Mesendoderm (in vitro differentiated cells): ENCODE measurements around the gene PEX19.
A peak's percentile ranks its signal among the peaks of the same experiment; 100 is the strongest.
"Not testable (repeated sequence)": the region's sequence is repeated elsewhere in the genome, so short reads cannot be mapped to it uniquely, and the experiment has no call there.

Experiments
- DNase-seq: peaks from one replicate; pipeline ENCODE4 v3.0.0; 2013
- H2AK5ac ChIP-seq: 2 replicates; pipeline ENCODE4 v1.6.1; 2013; ENCODE audit warnings: low read length, inconsistent platforms
- H2BK120ac ChIP-seq: 2 replicates; pipeline ENCODE4 v1.6.1; 2013; ENCODE audit warnings: low read depth, mild to moderate bottlenecking, low read length, moderate library complexity, mixed read lengths
- H2BK15ac ChIP-seq: replicated peaks from 2 replicates; pipeline ENCODE4 v1.6.1; 2013; ENCODE audit warnings: low read depth, mild to moderate bottlenecking, moderate library complexity
- H2BK5ac ChIP-seq: 2 replicates; pipeline ENCODE4 v1.6.1; 2013; ENCODE audit warnings: low read length, inconsistent platforms
- H3K18ac ChIP-seq: 2 replicates; pipeline ENCODE4 v1.6.1; 2013; ENCODE audit warnings: mild to moderate bottlenecking, low read length, mixed read lengths
- H3K23ac ChIP-seq: one replicate; pipeline ENCODE4 v1.6.1; 2013; ENCODE audit warnings: low read length
- H3K27ac ChIP-seq: 2 replicates; pipeline ENCODE4 v1.5.1; 2013; ENCODE audit warnings: low read depth, mild to moderate bottlenecking, inconsistent platforms, low read length, moderate library complexity
- H3K27me3 ChIP-seq: 2 replicates; pipeline ENCODE4 v1.6.1; 2013; ENCODE audit warnings: low read length, control low read depth, mild to moderate bottlenecking, inconsistent platforms; ENCODE audit not compliant: insufficient read depth, poor library complexity
- H3K36me3 ChIP-seq: 2 replicates; pipeline ENCODE4 v1.6.1; 2013; ENCODE audit warnings: low read length, inconsistent platforms; ENCODE audit not compliant: control insufficient read depth, insufficient read depth
- H3K4ac ChIP-seq: one replicate; pipeline ENCODE4 v1.6.1; 2013; ENCODE audit warnings: low read depth, mild to moderate bottlenecking, low read length, moderate library complexity
- H3K4me1 ChIP-seq: 2 replicates; pipeline ENCODE4 v1.6.1; 2013; ENCODE audit warnings: low read depth, low read length, inconsistent platforms; ENCODE audit not compliant: control insufficient read depth
- H3K4me2 ChIP-seq: 2 replicates; pipeline ENCODE4 v1.6.1; 2013; ENCODE audit warnings: low read length
- H3K4me3 ChIP-seq: 2 replicates; pipeline ENCODE4 v1.5.1; 2013; ENCODE audit warnings: mild to moderate bottlenecking, low read length
- H3K56ac ChIP-seq: one replicate; pipeline ENCODE4 v1.6.1; 2013; ENCODE audit warnings: low read length
- H3K79me1 ChIP-seq: 2 replicates; pipeline ENCODE4 v1.6.1; 2013; ENCODE audit warnings: low read length, inconsistent platforms
- H3K79me2 ChIP-seq: 2 replicates; pipeline ENCODE4 v1.6.1; 2013; ENCODE audit warnings: mild to moderate bottlenecking, low read length; ENCODE audit not compliant: control insufficient read depth, insufficient read depth
- H3K9ac ChIP-seq: 2 replicates; pipeline ENCODE4 v1.6.1; 2013; ENCODE audit warnings: low read length, inconsistent platforms
- H4K5ac ChIP-seq: one replicate; pipeline ENCODE4 v1.6.1; 2013; ENCODE audit warnings: low read length
- H4K8ac ChIP-seq: one replicate; pipeline ENCODE4 v1.6.1; 2013; ENCODE audit warnings: low read depth, mild to moderate bottlenecking, control low read depth, low read length, moderate library complexity
- WGBS: extraction: QIAGEN DNeasy Blood & Tissue Kit; methylation state at CpG from one replicate; pipeline ENCODE4 v1.1.7; 2013; ENCODE audit warnings: low lambda C conversion rate, missing lambda C conversion rate; ENCODE audit not compliant: insufficient coverage; ENCODE audit errors: extremely low coverage; 5-methylcytosine and 5-hydroxymethylcytosine counted together

The PEX19 gene

GRCh38 chr1:160300173-160300572 is 15.2 kb upstream of the PEX19 start:
- Histone ChIP-seq H3K4me1 (no peaks in the 10 kb centered on the region), H4K5ac (no peak overlapping the region), H3K27ac (no peak overlapping the region), H4K8ac (no peak overlapping the region), H2AK5ac (no peak overlapping the region), H3K18ac (no peak overlapping the region), H3K23ac (no peak overlapping the region), H3K4me2 (no peak overlapping the region), H3K4ac (no peak overlapping the region), H3K36me3 (peaks cover 8% of the 10 kb centered on the region), H2BK120ac (no peak overlapping the region), H3K79me2 (no peaks in the 10 kb centered on the region), H3K27me3 (no peaks in the 10 kb centered on the region), H3K79me1 (no peaks in the 10 kb centered on the region), H3K9ac (no peak overlapping the region), H2BK5ac (no peak overlapping the region), H3K56ac (no peak overlapping the region), H3K4me3 (no peak overlapping the region), H2BK15ac (no peak overlapping the region)
- DNase-seq = no peak
- no CpG with 5 or more reads among the region's 7 CpGs for WGBS

GRCh38 chr1:160296036-160296435 is 11.1 kb upstream of the PEX19 start:
- no CpG with 5 or more reads among the region's 1 CpG for WGBS
- no peaks in the 10 kb centered on the region for H3K27me3 ChIP-seq
- H2BK15ac ChIP-seq = no peak overlapping the region
- H3K4me3 ChIP-seq = no peak overlapping the region
- H3K4me1 ChIP-seq = no peaks in the 10 kb centered on the region
- H4K8ac ChIP-seq = no peak overlapping the region
- H4K5ac ChIP-seq = no peak overlapping the region
- H3K23ac ChIP-seq = no peak overlapping the region
- no peak overlapping the region for H3K9ac ChIP-seq
- H2BK120ac ChIP-seq = no peak overlapping the region
- no peak overlapping the region for H3K27ac ChIP-seq
- no peaks in the 10 kb centered on the region for H3K79me2 ChIP-seq
- H3K4ac ChIP-seq = no peak overlapping the region
- H3K56ac ChIP-seq = no peak overlapping the region
- H3K36me3 ChIP-seq = peaks cover 26% of the 10 kb centered on the region
- no peaks in the 10 kb centered on the region for H3K79me1 ChIP-seq
- no peak overlapping the region for H2BK5ac ChIP-seq
- no peak overlapping the region for H3K18ac ChIP-seq
- H2AK5ac ChIP-seq = no peak overlapping the region
- H3K4me2 ChIP-seq = no peak overlapping the region
- no peak for DNase-seq

GRCh38 chr1:160293020-160293968 is 8.4 kb upstream of the PEX19 start:
- H3K18ac ChIP-seq = no peak overlapping the region
- no peak overlapping the region for H2BK15ac ChIP-seq
- peaks cover 34% of the 10 kb centered on the region for H3K36me3 ChIP-seq
- no peaks in the 10 kb centered on the region for H3K79me2 ChIP-seq
- no peaks in the 10 kb centered on the region for H3K27me3 ChIP-seq
- H3K79me1 ChIP-seq = no peaks in the 10 kb centered on the region
- H3K4ac ChIP-seq = no peak overlapping the region
- H3K4me2 ChIP-seq = no peak overlapping the region
- no peak overlapping the region for H3K27ac ChIP-seq
- H4K8ac ChIP-seq = no peak overlapping the region
- no peak overlapping the region for H4K5ac ChIP-seq
- H2AK5ac ChIP-seq = no peak overlapping the region
- no peak overlapping the region for H2BK5ac ChIP-seq
- no peaks in the 10 kb centered on the region for H3K4me1 ChIP-seq
- H3K4me3 ChIP-seq = no peak overlapping the region
- H2BK120ac ChIP-seq = no peak overlapping the region
- no peak overlapping the region for H3K56ac ChIP-seq
- no peak overlapping the region for H3K9ac ChIP-seq
- no peak overlapping the region for H3K23ac ChIP-seq
- no CpG with 5 or more reads among the region's 8 CpGs for WGBS
- DNase-seq = no peak

GRCh38 chr1:160291248-160292220 is 6.6 kb upstream of the PEX19 start:
- no peak overlapping the region for H3K27ac ChIP-seq
- peaks cover 29% of the 10 kb centered on the region for H3K36me3 ChIP-seq
- H3K79me2 ChIP-seq = no peaks in the 10 kb centered on the region

GRCh38 chr1:160287769-160288168 is 2.8 kb upstream of the PEX19 start:
- not testable (repeated sequence) for H4K8ac ChIP-seq, H2BK120ac ChIP-seq, H3K79me1 ChIP-seq, H3K9ac ChIP-seq, H3K4ac ChIP-seq, H3K4me3 ChIP-seq, H3K23ac ChIP-seq, H2AK5ac ChIP-seq, DNase-seq, H3K18ac ChIP-seq, H3K4me1 ChIP-seq, H3K4me2 ChIP-seq, H4K5ac ChIP-seq, H3K27me3 ChIP-seq, H3K27ac ChIP-seq, H2BK15ac ChIP-seq, H3K79me2 ChIP-seq, H3K56ac ChIP-seq, H2BK5ac ChIP-seq
- peaks cover 20% of the 10 kb centered on the region for H3K36me3 ChIP-seq
- WGBS = no CpG with 5 or more reads among the region's 12 CpGs

More at GRCh38 chr1:160291248-160292220, 6.6 kb upstream of the PEX19 start:
- Histone ChIP-seq H3K4me3 (no peak overlapping the region), H2BK15ac (no peak overlapping the region), H3K56ac (no peak overlapping the region), H3K4me1 (no peaks in the 10 kb centered on the region), H4K8ac (no peak overlapping the region), H3K4ac (no peak overlapping the region), H2BK120ac (no peak overlapping the region), H2BK5ac (no peak overlapping the region), H3K23ac (no peak overlapping the region), H3K79me1 (no peaks in the 10 kb centered on the region), H4K5ac (no peak overlapping the region), H2AK5ac (no peak overlapping the region), H3K9ac (no peak overlapping the region), H3K18ac (no peak overlapping the region), H3K27me3 (no peaks in the 10 kb centered on the region), H3K4me2 (no peak overlapping the region)
- DNase-seq = peak; percentile 76
- WGBS = no CpG with 5 or more reads among the region's 11 CpGs
